Measurements from ENCODE around the gene P3R3URF.

P3R3URF gene

DNA sequence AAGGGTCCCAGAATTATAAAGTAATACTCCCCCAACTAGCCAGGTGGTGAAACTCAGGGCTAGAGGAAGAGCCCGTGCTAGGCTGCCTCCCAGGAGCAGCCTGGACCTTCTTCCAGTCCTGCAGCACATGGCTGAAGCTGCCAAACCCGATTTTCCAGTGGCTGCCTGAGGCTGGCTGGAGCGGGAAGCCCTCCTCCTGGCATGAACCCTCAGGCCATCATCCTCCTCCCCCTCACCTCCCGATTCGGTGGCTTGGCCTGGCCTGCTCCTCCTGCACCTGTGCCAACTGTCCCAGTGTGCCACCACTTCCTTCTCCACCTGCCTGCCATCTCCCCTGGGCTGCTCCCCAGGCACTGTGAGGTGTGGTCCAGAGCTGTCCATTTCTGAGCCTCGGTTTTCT is 4.4 kb downstream of the P3R3URF start:
- no peak for DNase-seq

DNA sequence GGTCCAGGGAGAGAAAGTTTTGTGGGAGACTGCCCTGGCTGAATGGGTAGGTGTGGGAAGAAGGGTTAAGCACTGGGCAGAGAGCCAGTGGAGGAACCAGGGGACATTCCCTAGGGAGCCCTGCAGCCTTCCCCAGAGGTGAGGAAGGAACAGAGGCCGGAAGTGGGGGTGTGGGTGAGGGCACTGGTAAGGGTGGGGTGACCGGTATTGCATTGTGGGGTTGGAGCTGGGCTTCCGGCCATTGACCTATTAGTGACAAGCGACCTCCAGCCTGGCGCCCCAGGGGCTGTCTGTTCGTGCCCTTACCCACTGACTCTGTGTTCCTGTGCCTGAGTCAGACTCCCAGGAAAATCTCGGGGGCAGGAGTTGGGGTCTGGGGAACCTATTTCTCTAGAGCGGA is 4.9 kb downstream of the P3R3URF start:
- DNase-seq = no peak

DNA sequence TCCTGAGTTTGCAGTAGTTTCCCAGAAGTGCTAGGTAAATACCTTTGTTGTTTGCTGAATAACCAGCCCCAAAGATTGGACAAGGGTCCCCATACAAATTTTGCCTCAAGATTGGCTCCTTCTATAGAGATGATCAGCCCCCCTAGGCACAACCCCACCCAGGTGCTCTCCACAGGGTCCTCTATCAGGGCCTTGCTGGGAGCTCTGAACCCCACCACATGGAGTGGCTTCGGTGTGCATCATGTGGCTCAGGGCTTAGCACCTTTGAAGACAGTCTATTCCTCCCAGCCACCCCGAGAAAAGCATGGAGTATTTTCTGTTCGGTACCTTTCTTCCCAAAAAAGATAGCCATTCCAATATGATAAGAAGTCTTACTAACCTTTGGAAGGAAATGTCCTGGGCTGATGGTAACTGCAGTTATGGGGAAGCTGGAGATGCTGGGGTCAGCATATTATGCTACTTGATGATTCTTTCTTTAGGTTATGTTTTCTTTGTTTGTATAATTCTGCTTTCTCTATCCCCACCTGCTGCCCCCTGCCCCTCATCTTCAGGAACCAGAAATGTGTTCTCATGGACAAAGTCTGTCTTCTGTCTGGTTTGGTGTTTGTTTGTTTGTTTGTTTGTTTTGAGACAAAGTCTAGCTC is 6.4 kb downstream of the P3R3URF start:
- no peak for DNase-seq

DNA sequence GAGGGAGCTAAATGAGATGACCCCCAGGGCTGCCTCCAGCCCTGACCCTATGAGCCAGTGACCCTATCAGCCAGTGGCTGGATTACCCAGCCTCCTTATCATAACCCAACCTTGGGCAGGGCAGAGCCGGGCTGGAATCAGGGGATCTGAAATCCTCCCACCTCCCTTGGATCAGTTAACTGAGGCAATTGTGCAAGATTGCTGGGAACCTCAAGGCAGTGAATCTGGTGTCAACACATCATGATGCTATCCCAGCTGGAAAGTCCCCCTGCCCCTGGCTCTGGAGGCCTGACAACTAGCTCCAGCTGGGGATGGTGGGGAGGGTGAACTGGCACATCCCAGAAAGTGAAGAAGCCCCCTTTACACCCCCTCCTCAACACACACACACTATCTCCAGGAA is 7.8 kb downstream of the P3R3URF start:
- no peak for DNase-seq

DNA sequence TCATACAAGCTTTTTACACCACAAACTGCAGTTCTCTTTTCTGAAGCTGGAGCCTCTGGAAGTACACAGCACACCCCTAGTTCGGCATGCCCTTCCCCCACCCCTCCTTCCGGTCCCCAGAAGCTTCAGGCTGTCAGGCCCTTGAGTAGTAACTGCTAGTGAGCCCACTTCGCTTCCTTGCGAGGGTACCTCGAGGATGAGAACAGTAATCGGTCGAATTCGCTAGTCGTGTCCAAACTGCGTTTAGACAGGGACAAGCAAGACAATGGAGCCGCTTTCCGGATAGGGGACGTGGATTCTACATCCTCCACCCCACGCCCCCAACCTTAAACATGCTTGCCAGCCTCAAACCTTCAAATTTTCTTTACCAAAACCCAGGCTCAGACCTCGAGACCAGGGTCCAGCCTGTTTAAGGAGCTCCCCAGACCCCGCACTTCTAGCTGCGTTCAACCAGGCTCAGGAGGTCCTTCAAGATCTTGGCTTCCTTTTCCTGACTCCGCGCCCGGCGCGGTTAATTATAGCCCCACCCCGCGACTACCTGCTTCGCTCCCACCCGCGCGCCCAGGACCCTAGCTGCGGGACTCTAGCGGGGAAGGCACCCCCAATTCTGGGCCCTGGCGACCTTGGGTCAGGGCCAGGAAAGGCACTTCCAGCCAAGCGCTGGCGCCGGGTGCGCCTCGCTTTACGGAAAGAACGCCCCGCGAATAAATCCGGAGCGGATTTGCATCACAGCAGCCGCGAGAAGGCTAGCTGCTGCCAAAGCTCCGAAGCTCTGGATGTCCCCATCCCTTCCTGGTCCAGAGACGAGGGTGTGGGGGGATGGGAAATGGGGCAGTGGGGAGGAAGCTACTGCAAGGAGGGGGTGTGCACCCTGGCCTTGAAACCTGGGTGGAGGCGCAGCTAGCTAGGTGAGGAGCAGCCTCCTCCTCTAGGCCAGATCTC is 9.5 kb downstream of the P3R3URF start:
- no peak for DNase-seq

DNA sequence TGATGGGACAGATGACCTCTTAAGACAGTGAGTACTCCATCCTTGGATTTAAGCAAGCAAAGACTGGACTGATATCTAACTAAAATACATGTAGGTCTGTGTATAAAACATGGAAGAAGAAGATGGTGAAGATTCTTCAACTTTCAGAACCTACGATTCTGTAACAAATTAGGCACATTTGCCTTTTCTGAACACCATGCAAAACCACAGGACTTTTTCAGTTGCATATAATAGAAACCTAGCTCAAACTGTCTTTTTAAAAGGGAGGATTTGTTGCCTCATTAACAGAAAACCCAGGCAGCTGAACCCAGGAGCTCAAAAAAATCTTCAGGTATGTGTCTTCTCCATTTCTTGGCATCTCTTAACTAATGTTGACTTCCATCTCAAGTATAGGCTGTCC is 16.1 kb downstream of the P3R3URF start:
- no peak for DNase-seq

DNA sequence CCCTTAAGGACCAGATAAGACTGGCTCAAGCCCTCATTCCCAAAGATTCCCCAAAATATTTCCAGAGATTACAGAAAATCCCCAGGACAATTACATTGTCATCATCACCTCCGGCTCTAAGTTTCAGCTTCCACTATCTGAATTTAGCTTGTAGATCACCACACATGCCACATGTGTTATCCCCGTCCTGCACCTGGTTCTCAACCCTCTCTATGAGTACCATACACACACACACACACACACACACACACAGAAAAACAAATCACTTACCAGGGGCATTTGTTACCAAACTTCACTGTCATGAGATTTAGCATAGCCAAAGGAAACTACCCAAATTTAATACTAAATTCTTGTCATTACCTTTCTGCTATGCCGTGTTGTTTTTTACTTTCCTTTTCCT is 16.8 kb downstream of the P3R3URF start:
- DNase-seq = no peak

DNA sequence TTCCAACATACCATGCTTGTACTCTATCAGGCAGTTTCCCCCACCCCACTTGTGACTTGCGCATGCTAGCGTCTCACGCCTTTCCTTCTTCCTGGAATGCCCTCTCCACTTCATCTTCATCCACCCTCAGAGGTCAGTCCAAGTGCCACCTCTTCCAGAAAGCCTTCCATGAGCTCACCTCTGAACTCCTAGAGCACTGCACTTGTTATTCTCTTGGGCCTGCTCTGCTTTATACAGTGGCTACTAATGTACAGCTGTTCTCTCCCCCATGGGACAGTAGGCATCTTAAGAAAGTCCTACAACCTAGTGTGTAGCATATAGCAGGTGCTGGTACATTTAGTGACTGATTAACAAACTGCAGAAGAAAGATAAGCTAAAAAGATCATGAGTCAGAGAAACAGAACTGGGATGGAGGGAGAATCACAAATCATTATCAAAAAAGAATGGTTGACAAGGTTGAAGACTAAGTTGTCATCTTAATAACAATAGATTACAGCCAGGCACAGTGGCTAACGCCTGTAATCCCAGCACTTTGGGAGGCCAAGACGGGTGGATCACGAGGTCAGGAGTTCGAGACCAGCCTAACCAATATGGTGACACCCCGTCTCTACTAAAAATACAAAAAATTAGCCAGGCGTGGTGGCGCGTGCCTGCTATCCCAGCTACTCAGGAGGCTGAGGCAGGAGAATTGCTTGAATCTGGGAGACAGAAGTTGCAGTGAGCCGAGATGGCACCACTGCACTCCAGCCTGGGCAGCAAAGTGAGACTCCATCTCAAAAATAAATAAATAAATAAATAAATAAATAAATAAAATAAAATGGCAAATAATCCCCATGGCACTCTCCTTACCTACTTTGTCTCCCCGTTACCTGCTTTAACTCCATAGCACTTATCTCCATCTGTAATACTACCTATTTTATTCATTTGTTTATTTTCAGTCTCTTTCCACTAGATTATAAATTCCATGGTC is 17.7 kb downstream of the P3R3URF start:
- no peak for DNase-seq

DNA sequence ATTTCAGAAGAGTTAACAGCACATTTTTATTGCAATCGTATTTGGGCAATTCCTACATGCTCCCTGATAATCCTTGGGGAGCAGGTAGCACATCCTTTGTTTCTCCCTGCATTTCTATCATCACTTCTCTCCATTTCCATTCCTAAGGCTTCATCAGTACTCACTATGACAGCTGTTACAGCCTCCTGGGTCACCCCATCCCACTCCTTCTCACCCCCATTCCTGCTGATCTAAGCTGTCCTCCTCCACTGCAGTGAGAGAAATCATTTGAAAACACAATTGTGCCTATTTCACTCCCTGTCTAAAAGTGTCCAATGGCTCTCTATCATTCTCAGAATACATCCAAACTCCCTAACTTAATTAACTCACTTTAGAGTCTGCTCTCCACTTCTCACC is 18.4 kb downstream of the P3R3URF start:
- no peak for DNase-seq

DNA sequence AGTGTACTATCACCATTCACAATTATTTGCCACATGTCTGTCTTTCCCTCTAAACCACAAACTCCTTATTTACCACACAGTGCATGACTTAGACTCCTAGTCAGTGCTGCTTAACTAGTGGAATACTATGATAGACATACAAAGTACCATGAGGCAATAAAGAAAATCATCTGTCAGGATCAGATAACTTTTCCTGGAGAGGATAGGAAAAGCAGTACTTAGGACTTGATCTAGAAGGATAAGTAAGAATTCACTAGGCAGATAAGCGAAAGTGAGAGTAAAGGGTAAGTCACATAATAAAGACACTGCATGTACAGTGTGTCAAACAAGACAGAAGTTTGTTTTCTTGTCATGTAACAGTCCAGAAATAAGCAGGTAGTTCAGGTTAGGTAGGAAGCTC is 22.6 kb downstream of the P3R3URF start:
- no peak for DNase-seq

DNA sequence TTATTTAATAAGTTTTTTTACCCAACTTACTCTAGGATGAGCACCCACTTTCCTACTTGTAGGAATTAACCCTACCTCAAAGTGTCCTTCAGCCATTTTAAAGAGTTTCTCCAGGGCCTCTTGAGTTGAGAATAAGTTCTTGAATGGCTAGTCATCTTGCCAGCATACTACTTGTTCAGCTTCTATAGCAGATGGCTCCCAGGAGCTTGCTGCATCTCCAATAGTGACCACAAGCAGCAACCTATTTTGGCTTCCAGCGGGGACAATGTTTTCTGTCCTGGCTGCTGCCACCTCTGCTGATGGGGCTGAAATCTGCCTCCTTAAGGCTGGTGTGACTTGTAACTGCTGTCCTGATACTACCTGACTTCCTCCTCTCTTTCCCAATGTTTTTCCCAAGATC is 23.1 kb downstream of the P3R3URF start:
- no peak for DNase-seq

DNA sequence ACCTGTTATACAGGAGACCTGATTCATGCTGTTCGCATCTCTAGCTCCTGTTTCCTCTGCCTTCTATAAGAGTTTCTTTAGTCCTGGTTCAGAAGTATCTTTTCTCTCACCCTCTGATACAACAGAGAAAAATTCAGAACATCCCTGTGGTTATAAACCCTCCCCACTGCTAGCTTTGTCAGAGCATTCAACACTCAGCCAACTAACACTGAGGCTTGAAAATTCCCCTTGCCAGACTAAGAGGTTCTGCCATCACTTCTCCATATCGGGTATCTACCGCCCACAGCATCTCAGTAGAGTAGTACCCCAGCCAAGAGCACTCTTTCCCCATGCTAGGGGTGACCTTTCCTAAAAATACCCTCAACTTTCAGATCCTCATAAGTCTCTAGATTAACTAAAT is 24.3 kb downstream of the P3R3URF start:
- DNase-seq = no peak

DNA sequence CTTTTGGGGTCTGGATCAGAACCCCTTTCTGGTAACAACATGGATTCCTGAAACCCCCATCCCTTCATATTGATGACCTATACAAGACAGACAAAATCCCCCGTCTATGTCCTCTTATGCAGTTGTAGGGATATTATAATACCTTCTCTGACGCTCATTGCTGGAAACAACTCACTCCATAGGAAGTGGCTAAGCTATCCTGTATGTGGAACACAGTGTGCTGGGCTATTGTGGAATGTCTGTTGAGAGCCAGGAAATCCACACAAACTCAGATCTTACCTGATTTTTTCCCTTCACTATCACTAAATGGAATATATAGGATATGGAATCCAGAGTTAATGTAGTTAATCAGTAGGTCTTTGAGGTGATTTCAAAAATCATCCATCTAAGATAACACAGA is 26.2 kb downstream of the P3R3URF start:
- DNase-seq = no peak

DNA sequence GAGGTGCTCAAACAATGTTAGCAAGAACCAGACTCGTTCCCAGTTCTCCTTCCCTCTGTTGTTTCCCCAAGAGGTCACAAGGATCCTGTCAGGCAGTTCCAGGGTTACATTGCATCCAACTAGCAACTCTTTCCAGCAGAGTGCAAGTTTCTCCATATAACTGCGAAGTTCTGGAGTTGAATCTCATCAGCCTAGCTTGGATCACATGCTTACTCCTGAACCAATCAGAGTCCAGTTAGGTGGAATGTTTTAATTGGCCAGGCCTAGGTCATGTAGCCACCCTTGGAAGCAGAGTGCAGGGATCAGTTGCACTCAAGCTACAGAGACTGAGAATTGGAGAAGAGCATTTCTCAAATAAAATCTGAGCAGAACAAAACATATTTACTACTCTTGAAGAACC is 28.0 kb downstream of the P3R3URF start:
- no peak for DNase-seq

DNA sequence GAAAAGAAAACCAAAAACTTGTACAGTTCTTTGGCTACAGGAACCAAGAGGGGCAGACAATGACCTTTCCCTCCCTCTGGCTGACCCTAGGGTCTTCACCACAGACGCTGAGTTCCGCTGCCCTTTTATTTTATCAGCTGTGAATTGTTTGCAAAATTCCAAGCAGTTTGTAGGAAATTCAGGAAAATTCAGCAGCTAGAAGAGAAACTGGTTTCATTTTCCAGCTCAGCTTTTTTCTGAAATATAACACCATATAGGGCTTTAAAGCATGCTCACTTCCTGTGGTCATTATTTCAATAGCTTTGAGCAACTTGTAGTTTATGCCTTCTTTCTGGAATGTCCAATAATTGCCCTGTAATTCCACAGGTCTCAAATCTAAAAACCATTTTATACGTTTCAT is 38.4 kb downstream of the P3R3URF start:
- DNase-seq = no peak

DNA sequence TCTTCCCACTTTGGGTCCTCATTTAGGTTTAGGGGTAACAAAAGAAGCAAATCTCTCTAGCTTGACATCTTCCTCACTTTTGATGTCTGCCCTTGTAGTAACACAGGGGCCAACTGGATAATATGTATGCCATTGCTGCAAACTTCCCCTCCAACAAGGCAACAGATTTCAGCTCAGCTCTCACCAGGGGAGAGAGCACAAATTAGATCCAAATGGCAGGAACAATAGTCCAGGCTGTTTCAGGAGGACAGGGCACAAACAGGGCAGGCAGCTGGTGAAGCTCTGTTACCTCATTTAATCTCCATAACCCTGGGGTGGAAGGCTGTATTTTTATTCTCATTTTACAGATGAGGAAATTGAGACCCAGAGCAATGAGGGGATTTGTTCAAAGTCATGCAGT is 39.6 kb downstream of the P3R3URF start:
- no peak for DNase-seq

DNA sequence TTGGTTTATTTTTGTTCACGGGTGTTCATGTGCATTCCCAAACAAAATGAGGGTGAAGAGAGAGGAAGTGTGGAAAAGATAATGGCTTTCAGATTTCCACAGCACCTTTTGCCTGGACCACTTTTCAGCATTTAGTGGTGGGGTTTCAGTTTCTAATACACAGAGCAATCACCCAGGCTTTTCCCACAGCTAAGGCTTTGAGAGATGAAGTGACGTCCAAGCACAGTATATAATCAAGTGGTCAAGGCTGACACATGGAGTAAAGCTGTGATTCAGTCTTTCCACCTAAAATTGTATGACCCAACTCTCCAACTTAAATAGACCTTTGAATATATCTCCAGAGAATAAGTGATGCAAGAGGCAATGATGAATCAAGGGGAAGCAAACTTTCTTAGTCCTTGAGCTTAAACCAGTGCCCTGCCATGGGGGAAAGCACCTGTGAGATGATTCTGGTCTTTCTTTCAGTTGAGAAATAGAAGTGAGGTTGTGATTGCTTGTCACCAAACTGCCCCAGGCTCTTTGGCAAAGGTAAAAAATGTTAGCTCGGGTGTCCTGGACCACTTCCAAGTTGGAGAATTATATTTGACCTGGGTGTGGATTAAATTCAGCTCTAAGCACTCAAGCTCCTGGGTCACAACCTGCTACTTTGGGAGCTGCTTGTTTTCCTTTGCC is 41.5 kb downstream of the P3R3URF start:
- no peak for DNase-seq

DNA sequence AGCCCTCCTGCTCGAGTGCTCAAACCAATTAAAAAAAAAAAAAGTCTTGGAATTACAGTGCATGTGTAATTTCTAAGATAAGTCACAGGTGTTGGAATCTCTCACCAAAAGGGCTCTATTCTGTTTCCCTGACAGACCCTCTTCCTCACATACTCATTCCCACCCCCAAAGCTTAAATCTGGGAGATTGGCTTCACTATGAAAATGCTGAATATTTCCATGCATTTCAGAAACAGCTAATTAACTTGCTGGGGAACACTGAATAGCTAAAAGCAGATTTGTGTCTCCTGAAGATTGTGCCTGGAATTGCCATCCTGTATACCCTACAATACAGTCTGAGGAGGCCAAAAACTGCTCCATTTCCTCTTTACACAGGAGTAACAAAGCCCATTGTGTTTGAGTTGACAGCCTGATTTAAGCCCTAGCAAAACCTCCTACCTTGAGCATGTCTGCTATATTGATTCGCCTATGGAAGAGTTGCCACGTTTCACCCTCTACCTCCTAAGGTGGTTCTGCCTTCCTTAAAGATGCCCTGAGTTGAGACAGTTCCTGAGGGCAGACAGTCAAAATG is 42.4 kb downstream of the P3R3URF start:
- DNase-seq = no peak

DNA sequence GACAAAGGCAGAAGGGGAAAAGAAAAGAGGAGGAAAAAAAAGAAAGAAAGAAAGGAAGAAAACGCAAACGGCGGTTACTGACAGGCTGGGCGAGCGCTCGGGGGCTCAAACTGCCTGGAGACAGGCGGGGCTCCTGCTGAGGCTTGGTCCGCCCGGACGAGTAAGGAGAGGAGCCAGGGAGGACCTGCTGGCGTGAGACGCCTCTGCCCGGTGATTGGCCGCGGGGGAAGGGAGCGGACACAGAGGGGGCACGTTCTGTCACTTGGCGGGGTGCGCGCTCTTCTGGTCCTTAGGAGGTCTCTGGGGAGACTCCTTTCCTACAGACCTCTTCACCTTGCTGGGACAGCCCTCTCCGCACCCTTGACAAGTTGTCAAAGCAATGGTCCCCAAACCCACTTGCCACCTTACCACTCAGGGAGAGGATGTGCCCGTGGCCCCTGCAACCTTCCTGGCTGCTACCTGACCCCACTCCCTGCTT is 43.1 kb downstream of the P3R3URF start:
- DNase-seq = no peak

DNA sequence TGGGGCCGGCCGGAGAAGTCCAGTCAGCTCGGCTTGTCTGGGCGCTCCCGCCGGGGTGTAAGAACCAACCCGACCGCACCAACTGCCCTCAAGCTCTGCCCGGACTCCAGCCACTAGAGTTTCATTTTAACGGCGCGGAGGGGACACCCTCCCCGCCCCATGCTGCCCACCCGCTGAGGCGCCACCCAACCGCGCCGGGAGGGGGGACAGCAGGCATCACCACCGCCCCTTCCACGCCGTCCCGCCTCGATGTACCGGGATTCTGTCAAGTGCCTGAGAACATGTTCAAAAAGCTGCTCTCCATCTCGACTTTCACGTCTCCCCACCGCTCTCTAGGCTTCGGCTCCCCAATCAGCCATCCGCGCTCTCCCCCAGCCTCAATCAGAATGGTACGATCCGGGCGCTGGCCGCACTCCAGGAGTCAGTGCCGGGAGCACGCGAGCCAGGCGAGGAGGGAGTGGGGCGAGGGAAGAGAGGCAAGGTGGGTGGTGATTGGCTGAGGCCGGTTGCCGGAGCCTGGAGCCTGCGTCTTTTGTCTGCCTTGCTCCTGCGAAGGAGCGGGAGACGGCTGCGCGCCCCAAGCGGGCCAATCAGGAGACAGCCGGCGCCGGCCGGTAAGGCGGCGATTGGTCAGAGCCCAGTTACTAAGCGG is 43.6 kb downstream of the P3R3URF start, which contains the start of gene PIK3R3:
Gene PIK3R3 (minus strand): TSS at position 101 of the 652 bp plus-strand sequence. CDS start 677 bp downstream, outside the sequence.
- DNase-seq = peak; percentile 95

DNA sequence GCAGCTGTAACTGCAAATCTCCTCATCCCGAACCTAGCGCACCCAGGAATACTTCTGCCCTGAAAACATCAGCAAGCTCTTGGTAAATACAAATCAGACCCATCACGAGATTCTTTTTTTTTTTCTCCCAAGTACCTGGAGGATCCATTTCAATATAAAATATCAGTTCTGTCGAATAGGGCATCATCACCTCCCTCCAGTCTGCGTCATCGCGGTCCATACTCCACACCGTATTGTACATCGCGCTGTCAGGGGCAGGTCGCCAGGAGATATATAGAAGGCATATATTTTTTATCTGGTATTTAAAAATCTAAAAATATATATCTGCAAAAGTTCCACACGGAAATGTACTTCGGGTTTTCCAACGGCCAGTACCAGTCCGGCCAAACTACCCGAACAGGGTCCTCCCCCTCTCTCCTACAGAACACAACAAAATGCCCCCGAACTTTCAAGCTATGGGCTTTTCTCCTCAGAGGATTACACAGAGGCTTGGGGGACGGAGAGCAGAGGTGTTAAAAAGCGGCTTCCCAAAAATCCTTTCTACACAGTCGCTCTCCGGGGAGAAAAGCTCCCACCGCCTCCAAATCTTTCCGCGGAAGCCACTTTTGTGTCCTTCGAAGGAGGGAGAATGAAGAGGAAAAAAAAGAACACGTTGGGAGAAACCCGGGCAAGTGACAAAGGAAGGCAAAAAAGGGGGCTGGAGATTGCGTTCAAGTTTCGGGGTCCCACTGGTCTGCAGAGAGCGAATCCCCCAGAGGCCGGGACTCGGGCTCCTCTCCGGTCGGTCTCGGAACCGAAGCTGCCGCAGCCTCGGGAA is 44.4 kb downstream of the P3R3URF start:
- peak; percentile 43 for DNase-seq

Data from amniotic stem cell (primary cell).